GM12874 (cell line): ENCODE results near the gene NKAIN2.

ENCODE experiments used
- CTCF ChIP-seq: IDR thresholded peaks from 2 replicates; pipeline ENCODE4 v1.5.1; 2011; ENCODE audit warnings: low read depth, mild to moderate bottlenecking, control low read depth, low read length, moderate library complexity; ENCODE audit not compliant: insufficient read depth

Gene NKAIN2

GRCh38 chr6:123965894-123966293 lies 162.2 kb downstream of the NKAIN2 start:
- TF ChIP-seq CTCF: peak; percentile 39

GRCh38 chr6:123966618-123967017 lies 163.0 kb downstream of the NKAIN2 start:
- TF ChIP-seq CTCF: no peak

- TF ChIP-seq CTCF: no peak
These were observed 164.2 kb downstream of the NKAIN2 start for GRCh38 chr6:123967905-123968304.

- no peak for TF ChIP-seq CTCF
These were observed 169.1 kb downstream of the NKAIN2 start for GRCh38 chr6:123972600-123973294.

- no peak for TF ChIP-seq CTCF
These were observed 176.6 kb downstream of the NKAIN2 start for GRCh38 chr6:123980311-123980710.

- TF ChIP-seq CTCF: no peak
These were observed 183.3 kb downstream of the NKAIN2 start for GRCh38 chr6:123986938-123987337.

- no peak for TF ChIP-seq CTCF
These were observed 186.7 kb downstream of the NKAIN2 start for GRCh38 chr6:123990376-123990775.
